ENCODE measurements around the gene NEO1. TPM values are rescaled to one million over a fixed set of nuclear protein-coding genes. Genes with fewer than 3 reads are reported as not detected.

NEO1 gene
- total RNA-seq, 1 experiment from 2014 or later = 41.8 TPM

DNA sequence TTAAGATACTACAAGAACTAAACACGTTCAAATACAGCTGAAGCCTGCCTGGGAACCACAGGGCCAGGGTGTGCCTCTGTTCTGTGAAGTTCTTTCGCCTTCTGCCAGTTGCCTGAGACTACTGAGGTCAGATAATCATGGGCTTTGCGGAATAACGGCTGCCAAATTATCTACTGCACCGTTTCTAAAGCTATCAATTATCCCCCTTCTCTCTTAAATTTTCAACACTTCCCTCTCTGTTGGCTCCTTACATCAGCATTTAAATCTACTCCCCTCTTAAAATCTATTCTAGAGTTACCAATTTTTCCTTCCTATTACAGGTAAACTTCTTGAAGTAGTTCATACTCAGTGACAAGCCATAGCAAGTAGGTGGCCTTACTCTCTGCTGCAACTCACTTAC is 6.2 kb upstream of the NEO1 start:
- Histone ChIP-seq H4K20me1 (ENCODE audit: control insufficient read depth, insufficient read depth, insufficient read length) (no peaks in the 10 kb centered on the region), H4K5ac (ENCODE audit: insufficient read length, low read depth, low read length) (no peak overlapping the region), H4K8ac (replicated peaks; ENCODE audit: insufficient read length, low read depth, low read length) (no peak overlapping the region), H2BK120ac (ENCODE audit: low read depth, low read length, poor library complexity, severe bottlenecking) (no peak overlapping the region), H2AK5ac (ENCODE audit: insufficient read length, low read length) (no peak overlapping the region), H3K9ac (ENCODE audit: extremely low read depth, insufficient read length, low read length) (no peak overlapping the region), H3K18ac (ENCODE audit: insufficient read length, low read depth, low read length) (no peak overlapping the region), H3K27me3 (ENCODE audit: insufficient read depth, low read length) (no peaks in the 10 kb centered on the region), H2BK12ac (ENCODE audit: insufficient read length, low read depth, low read length) (no peak overlapping the region), H3K14ac (ENCODE audit: insufficient read depth, low read length) (no peak overlapping the region), H3K4me2 (ENCODE audit: insufficient read depth, insufficient read length, low read length) (no peak overlapping the region), H4K91ac (ENCODE audit: insufficient read length, low read depth, low read length) (no peak overlapping the region), H3K4me1 (ENCODE audit: insufficient read depth, low read length) (no peaks in the 10 kb centered on the region), H2AFZ (ENCODE audit: low read length) (no peak overlapping the region), H3K56ac (ENCODE audit: insufficient read length, low read depth, low read length) (no peak overlapping the region), H3K79me1 (ENCODE audit: insufficient read depth, low read depth, low read length, poor library complexity, severe bottlenecking) (no peaks in the 10 kb centered on the region), H3K23me2 (ENCODE audit: insufficient read length, low read depth, low read length, poor library complexity, severe bottlenecking) (no peaks in the 10 kb centered on the region), H3T11ph (ENCODE audit: low read length) (no peak overlapping the region), H2BK20ac (ENCODE audit: low read depth, low read length, poor library complexity, severe bottlenecking) (no peak overlapping the region), H3K79me2 (ENCODE audit: insufficient read depth, low read length) (no peaks in the 10 kb centered on the region), H2BK5ac (ENCODE audit: insufficient read length, low read length) (no peak overlapping the region), H2BK15ac (ENCODE audit: low read depth, low read length) (no peak overlapping the region), H3K9me3 (ENCODE audit: control insufficient read depth, low read depth, low read length) (no peaks in the 10 kb centered on the region), H3K27ac (ENCODE audit: insufficient read length, low read depth, low read length) (no peak overlapping the region), H3K4ac (ENCODE audit: low read depth, low read length) (no peak overlapping the region), H3K23ac (ENCODE audit: insufficient read length, low read depth, low read length) (no peak overlapping the region)
- WGBS (ENCODE audit: extremely low coverage, insufficient read length, low lambda C conversion rate) = no CpG with 5 or more reads among the region's 5 CpGs
- DNase-seq = no peak
- H3K27ac Mint-ChIP-seq = no peak overlapping the region
- TF ChIP-seq, protein P1, sequence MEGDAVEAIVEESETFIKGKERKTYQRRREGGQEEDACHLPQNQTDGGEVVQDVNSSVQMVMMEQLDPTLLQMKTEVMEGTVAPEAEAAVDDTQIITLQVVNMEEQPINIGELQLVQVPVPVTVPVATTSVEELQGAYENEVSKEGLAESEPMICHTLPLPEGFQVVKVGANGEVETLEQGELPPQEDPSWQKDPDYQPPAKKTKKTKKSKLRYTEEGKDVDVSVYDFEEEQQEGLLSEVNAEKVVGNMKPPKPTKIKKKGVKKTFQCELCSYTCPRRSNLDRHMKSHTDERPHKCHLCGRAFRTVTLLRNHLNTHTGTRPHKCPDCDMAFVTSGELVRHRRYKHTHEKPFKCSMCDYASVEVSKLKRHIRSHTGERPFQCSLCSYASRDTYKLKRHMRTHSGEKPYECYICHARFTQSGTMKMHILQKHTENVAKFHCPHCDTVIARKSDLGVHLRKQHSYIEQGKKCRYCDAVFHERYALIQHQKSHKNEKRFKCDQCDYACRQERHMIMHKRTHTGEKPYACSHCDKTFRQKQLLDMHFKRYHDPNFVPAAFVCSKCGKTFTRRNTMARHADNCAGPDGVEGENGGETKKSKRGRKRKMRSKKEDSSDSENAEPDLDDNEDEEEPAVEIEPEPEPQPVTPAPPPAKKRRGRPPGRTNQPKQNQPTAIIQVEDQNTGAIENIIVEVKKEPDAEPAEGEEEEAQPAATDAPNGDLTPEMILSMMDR (conservative IDR thresholded peaks at IDR 0.05) = no peak
- no peak overlapping the region for H3K4me3 Mint-ChIP-seq
- no peaks in the 10 kb centered on the region for H3K36me3 Mint-ChIP-seq (ENCODE audit: insufficient read depth in 1 of 3, low read depth in 3 of 3)
- no peaks in the 10 kb centered on the region for H3K9me3 Mint-ChIP-seq
- H3K4me1 Mint-ChIP-seq = peaks cover 13 to 15% of the 10 kb centered on the region in 2 experiments
- H3K27me3 Mint-ChIP-seq (ENCODE audit: low read depth) = no peaks in the 10 kb centered on the region

All from H9 (cell line).